ENCODE results near the gene UNC5CL.

Gene UNC5CL

GRCh38 chr6:40977085-40977484 is 61.9 kb downstream of the UNC5CL start:
- DNase-seq (ENCODE audit: low read depth): no peak
- no peak overlapping the region for H3K4me3 ChIP-seq (ENCODE audit: low read length)
- TF ChIP-seq CTCF (conservative IDR thresholded peaks at IDR 0.05; ENCODE audit: low read depth, low read length): no peak

Data from retinal pigment epithelial cell (primary cell).